ENCODE data around the gene ANXA8L1. TPM values are rescaled to one million over a fixed set of nuclear protein-coding genes. Genes with fewer than 3 reads are reported as not detected.
"Not testable (repeated sequence)": the region's sequence is repeated elsewhere in the genome, so short reads cannot be mapped to it uniquely, and the experiment has no call there.

Gene ANXA8L1, protein sequence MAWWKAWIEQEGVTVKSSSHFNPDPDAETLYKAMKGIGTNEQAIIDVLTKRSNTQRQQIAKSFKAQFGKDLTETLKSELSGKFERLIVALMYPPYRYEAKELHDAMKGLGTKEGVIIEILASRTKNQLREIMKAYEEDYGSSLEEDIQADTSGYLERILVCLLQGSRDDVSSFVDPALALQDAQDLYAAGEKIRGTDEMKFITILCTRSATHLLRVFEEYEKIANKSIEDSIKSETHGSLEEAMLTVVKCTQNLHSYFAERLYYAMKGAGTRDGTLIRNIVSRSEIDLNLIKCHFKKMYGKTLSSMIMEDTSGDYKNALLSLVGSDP
- total RNA-seq = not detected

DNA sequence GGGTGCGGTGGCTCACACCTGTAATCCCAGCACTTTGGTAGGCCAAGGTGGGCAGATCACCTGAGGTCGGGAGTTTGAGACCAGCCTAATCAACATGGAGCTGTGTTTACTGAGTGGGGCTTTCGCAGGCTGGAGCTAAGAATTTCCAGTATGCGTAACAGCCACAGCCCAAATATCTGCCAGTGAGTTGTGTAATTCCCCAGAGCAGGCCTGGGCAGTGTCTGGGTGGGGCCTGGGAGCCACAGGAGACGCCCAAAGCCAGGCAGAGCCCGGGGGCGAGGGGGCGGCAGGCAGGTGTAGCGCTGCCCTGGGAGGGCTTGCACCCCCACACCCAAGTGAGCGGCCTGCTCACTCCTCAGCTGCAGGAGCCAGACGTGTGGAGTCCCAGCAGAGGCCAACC lies at the start of gene ANXA8L1:
Gene ANXA8L1 (plus strand): TSS at position 371 of the 400 bp plus-strand sequence. CDS start 76 bp downstream, outside the sequence.
- CTCF ChIA-PET, POLR2A ChIA-PET: not testable (repeated sequence)

DNA sequence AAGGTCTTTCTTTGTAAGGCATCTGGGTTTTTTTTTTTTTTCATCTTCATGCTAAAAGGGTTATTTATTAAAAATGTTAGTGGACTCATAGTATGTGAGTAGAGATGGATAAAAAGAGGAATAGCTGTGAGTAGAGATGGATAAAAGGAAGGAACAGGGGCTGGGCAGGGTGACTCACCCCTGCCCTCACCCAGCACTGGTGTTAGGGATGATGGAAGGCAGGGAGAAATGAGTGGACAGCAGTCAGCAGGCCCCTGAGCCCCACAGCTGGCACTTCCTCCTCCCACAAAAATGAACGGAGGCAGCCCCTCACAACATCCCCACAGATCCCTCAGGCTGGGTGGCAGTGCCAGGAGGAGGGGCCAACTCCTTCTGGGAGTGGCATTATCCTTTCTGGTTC lies 49.5 kb upstream of the ANXA8L1 start:
- ChIA-PET CTCF (no interaction called here), POLR2A (no interaction called here)

DNA sequence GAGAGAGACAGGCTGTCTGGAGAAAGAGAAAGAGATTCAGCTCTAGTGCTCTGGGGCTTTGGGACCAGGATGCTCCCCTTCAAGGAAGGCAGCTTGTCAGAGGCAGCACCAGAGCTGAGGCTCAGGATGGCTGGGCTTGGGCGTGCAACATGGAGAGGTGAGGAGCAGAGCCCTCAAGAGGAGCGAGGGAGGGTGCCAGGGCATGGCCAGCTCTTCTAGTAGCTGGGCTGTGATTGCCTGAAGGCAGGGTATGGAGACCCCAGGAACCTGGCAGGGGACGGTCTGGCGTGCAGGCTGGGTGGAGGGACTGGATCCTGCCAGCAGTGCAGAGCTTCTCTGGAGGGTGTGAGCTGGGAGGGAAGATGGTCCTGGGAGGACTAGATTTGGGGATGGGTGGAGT lies 48.6 kb upstream of the ANXA8L1 start:
- CTCF ChIA-PET = no interaction called here
- POLR2A ChIA-PET = no interaction called here

DNA sequence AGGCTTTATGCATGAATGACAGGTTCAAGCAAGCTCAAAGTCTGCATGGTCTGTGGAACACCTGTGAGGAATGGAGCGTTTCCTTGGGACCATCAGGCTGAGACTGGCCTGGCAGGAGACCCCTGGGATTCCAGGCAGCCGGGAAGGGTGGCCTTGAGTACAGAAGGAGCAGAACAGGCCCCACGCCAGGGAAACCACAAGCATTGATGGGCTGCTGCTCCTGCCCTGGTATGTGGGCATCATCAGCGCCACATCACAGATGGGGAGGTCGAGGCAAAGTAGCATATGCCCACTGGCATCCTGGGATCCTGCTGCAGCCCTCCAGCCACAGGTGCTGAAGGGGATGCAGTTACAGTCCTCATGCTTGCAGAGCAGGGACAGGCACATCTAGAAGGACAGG lies 47.9 kb upstream of the ANXA8L1 start:
- ChIA-PET CTCF (no interaction called here), POLR2A (no interaction called here)

DNA sequence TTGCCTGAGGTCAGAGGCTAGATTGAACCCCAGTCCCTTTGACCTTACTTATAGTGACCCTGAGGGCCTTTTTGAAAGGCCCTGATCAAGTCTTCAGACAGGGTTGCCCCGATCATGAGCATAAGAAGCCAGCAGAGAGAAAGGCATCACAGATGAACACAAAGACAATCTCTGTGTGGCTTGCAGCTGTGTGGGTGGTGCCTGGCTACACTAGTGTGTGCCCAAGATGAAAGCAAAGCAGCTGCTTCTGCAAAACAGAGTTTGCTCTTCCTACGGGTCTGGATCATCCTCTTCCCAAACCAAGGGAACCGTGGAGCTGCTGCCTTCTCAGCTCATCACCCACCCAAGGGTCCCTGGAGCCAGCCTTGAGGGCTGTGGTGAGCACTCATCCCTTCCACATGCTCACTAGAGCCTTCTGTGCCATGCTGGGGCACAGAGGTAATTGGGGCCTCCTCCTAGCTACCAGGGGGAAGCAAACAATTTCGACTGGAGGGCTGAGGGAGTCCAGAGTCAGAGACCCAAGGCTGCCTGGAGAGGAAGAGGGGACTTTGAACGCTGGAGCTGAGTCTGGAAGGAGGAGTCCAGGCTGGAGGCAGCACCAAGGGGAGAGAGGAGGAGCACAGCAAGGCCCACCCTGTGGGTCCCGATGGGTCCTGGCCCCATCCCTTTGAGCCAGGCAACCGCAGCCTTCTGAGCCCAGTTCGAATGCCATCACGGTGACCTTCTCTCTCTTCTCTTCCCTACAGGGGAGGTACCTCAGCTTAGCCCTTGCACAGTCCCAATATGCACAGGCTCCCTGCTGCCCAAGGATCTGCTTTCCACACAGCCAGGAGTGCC lies 46.5 kb upstream of the ANXA8L1 start:
- ChIA-PET CTCF (no interaction called here), POLR2A (no interaction called here)

DNA sequence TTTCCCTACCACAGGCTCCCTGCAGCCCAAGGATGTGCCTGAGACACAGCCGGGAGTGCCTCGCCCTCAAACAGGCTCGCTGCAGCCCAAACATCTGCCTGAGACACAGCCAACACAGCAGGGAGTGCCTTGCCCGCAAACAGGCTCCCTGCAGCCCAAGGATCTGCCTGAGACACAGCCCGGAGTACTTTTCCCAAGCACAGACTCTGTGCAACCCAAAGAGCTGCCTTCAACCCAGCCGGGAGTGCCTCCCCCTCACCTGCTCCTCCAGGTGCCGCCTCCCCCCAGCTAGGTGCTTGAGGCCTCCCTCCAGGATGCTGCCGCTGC lies 45.9 kb upstream of the ANXA8L1 start:
- CTCF ChIA-PET = no interaction called here
- POLR2A ChIA-PET = no interaction called here

DNA sequence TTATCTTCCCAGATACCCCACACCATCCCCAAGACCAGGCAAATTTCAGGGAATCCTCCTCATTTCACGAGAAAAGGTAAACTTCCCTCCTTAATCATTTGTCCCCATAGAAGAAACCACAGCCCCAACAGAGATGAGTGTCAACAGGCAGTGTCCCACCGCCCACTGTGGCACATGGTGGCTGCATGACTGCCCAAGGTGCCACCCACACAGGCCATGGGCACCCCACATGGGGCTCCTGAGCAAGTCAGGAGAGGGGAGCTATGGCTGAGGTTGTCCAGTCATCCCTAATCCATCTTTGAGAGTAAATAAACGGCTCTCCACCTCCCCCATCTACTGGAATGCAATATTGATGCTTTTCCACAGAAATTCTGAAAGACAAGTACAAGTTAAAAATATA lies 44.7 kb upstream of the ANXA8L1 start:
- POLR2A ChIA-PET = no interaction called here
- CTCF ChIA-PET = no interaction called here

DNA sequence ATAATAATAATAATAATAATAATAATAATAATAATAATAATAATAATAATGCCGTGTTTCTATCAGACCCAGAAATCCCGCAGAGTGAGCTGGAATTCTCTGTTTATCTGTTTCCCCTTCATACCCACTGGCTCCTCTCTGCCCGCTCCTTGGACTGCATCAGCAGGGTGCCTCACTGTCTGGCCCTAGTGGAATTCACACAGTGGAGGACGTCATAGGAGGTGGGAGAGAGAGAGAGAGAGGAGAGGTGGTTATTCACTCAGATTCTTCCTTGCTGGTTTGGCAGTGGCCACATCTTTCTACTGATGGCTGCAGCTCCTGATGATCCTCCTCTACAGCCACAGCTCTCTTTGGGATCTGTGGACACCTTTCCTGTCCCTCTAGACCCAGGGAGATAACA lies 10.1 kb upstream of the ANXA8L1 start:
- POLR2A ChIA-PET, CTCF ChIA-PET: not testable (repeated sequence)

DNA sequence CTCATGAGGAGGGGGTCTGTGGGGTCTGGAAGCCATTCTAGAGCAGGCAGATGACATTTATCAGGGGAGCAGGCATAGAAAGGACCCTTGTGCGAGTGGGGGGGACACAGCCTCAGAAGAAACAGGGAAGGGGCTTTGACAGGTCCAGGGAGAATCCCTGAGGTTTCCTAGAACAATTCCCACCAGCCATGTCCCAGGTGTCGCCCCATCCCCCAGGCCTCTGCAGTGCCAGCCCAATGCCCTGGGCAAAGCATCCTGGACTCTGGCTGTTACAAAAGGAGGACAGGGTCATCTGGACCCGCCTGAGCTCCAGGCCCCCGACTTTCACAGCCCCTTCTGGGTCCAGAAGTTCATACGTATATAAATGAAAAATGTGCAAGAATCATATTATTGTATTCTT lies 8.4 kb upstream of the ANXA8L1 start:
- POLR2A ChIA-PET, CTCF ChIA-PET: not testable (repeated sequence)

DNA sequence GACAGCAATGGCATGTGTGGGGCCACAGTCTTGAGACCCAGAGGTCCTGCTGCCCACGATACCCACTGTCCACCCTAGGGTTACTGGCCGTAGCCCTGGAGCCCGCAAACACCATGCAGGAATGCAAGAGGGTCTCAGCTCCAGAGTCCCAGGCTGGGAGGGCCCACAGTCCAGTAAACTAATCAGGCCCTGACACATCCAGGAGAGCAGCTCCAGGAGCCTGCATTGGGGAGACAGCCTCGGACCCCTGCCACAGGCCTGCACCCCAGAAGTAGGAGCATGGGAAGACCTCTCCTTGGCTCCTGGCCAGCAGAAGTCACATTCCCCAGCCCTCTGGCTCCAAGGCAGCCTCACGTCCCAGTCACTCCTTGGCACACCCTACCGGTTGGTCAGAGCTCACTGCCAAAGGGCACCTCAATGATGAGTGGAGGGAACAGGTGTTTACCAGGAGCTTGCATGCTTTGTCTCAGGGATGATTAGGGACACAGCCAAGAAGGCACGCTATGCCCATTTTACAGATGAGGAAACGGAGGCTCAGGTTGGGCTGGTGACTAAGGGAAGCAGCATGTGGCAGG lies 7.8 kb upstream of the ANXA8L1 start:
- POLR2A ChIA-PET, CTCF ChIA-PET: not testable (repeated sequence)

DNA sequence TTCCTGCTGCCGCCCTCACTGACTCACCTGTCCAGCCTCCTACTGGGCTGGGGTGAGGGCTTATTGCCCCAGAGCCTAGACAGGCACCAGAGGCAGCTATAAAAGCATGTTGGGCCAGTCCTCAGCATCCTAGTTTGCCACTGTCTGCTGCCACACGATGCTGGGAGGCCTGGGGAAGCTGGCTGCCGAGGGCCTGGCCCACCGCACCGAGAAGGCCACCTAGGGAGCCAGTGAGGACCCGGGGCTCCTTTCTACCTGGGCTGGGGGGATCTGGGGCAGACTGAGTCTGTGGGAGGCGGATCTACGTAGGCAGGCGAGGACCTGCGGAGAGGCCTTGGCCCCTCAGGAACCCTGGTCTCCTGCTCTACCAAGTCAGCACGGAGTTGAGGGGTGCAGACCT lies 6.6 kb upstream of the ANXA8L1 start:
- CTCF ChIA-PET, POLR2A ChIA-PET: not testable (repeated sequence)

DNA sequence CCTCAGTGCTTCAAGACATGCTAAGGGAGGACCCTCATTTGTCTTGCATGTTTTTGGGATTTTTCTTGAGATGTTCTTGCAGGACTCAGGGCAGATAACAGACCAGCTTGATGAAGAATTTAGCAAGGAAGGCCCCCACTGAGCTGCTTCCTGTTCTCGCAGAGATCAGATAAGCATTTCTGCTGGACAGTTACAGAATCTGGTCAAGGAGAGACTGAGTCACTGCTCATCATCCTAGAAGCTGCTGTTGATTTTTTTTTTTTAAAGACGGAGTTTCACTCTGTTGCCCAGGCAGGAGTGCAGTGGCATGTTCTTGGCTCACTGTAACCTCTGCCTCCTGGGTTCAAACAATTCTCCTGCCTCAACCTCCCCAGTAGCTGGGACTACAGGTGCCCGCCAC lies 1.2 kb upstream of the ANXA8L1 start:
- POLR2A ChIA-PET, CTCF ChIA-PET: not testable (repeated sequence)

DNA sequence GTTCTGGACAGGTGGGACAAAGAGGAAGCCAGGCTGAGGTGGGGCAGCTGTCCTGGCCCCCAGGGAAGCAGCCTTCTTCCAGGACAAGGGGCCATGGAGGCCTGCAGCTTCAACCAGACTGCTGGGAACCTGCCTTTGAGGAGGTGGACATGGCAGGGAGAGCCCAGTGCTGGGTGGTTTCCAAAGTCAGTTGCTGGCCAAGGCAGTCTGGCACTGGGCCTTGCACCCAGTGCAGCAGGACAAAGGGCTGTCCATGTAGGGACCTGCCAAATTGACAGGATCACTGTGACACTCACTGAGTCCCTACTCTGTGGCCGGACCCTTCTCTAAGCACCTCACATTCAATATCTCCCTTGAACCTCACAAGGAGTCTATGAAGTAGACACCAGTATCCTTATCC lies 1.4 kb downstream of the ANXA8L1 start:
- POLR2A ChIA-PET, CTCF ChIA-PET: not testable (repeated sequence)

DNA sequence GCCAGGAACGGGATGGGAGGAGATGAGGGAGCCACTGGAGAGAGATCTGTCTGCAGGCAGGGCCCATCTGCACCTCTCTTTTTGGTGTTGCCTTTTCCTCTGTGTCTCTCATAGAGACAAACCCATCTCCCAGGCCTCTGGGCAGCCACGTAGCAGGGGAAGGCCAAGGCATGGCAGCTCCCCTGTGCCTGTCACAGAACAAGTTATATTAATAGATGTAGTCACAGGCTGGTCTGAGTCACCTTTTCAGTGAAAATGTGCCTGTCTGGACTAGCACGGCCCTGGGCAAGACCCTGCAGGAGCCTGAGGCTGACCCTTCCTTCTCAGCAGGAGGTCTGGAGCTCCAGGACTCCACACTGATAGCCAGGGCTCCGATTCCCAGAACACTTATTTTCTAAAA lies 2.1 kb downstream of the ANXA8L1 start:
- POLR2A ChIA-PET, CTCF ChIA-PET: not testable (repeated sequence)

DNA sequence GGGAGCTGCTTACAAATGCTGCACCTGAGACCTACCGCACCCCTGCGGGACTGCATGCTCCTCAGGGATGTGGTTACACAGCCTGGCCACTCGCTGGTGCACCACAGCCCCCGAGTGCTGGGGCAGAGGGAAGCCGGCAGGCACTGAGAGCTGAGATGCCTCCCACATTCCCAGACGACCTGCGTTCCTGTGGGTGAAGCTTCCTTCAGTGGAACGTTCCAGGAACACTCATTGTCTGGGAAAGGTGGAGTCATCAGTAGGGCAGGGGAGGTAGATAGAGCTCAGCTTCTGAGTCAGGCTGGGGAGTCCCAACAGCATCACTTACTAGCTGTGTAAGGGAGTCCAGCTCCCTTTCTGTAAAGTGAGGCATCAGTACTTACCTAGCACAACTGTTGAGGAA lies 2.5 kb downstream of the ANXA8L1 start:
- POLR2A ChIA-PET, CTCF ChIA-PET: not testable (repeated sequence)

DNA sequence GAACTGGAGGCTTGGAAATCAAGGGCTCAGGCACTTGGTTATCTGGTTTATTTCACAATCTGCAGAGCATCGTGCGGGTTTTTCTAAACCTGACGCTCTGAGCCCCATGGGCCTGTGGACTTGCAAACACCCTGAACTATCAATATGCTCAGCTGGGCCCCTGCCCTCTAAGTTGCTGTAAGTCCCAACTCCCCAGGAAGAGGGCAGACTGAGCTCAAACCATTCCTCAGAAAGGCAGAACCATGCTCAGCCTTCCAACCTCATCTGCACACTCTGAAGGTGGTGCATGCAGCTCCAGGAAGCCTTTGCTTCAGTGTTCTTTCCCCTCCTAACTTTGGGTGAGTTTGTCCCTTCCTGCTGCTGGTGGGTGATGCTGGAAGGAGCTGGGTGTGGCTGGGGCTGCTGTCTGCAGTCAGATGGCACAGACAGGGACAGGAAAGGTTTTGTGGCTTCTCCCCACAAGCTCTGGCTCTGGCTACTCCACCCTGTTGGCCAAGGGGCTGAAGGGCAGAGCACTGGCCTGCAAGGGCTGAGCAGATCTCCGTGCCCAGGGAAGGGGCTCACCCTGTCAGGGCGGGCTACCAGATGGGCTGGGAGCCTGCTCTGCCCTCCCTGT lies 3.8 kb downstream of the ANXA8L1 start:
- CTCF ChIA-PET, POLR2A ChIA-PET: not testable (repeated sequence)

DNA sequence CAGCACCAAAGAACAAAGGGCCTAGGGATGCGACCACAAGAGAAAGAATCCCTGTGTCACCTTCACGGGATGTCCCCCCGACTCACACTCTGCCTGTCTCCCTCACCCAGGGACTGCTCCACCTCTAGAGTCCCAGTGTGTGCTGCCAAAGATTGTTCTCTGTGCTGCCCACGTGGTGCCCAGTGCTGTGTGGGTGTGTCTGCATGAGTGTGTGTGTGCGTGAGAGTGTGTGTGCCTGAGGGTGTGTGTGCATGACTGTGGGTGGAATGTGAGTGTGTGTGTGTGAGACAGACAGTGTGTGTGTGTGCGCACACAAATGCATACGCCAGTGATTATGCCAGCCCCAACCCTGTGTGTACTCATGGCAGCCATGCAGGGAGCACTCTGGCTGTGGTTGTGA lies 10.3 kb downstream of the ANXA8L1 start:
- POLR2A ChIA-PET, CTCF ChIA-PET: not testable (repeated sequence)

DNA sequence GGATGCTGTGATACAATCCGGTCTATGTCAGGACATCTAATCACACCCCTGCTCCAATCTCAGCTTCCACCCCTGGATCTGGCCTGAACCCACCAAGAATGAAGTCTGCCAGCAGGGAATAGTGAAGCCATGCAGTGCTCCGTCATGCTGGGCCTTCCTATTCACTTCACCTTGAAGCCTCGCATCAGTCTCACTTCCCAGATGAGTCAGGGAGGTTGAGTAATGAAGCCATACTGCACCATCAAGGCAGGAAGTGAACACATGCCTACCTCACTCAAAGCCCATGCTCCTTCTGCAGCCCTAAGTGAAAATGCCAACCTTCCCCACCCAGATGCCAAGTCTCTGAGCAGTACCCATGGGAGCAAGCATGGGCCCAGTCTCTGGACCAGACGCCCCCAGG lies 11.1 kb downstream of the ANXA8L1 start:
- POLR2A ChIA-PET, CTCF ChIA-PET: not testable (repeated sequence)

DNA sequence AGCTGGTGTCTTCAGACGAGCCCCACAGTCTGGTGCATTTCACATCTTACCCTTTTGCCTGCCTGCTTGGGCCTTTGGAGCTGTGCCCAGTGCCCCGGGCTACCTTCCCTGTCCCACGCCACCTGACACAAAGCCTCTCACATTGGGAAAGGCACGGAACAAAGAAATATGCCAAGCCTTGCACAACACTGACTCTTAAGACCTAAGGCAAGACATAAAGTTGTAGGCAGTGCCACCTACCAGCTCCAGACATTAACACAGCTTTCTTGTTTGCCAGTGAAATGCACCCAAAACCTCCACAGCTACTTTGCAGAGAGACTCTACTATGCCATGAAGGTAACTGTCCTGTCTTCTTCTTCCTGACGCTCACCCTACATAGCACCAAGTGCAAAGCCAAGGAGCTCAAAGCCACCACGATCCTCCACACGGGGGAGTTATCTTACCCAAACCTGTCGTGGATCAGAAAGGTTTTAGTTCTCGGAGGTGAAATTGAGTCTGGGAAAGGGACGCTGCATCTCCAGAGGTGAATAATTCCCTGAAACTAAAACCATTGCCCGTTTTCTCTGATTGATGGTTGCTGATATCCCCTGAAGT lies 11.8 kb downstream of the ANXA8L1 start:
- POLR2A ChIA-PET, CTCF ChIA-PET: not testable (repeated sequence)

DNA sequence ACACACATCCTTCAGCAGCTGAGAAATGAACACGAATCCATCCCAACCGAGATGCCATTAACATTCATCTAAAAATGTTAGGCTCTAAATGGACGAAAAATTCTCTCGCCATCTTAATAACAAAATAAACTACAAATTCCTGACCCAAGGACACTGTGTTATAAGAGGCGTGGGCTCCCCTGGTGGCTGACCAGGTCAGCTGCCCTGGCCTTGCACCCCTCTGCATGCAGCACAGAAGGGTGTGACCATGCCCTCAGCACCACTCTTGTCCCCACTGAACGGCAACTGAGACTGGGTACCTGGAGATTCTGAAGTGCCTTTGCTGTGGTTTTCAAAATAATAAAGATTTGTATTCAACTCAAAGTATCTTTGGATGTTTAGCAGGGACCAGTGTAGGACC lies 15.8 kb downstream of the ANXA8L1 start:
- CTCF ChIA-PET, POLR2A ChIA-PET: not testable (repeated sequence)
